ENCODE results near the gene CMBL. TPM values are rescaled to one million over a fixed set of nuclear protein-coding genes. Genes with fewer than 3 reads are reported as not detected.

CMBL gene
- total and polyA plus RNA-seq, 2 of the 13 experiments (the other 11 are each of a cell fraction or from before 2014, with no cell fraction given): 11.5 to 17.0 TPM

DNA sequence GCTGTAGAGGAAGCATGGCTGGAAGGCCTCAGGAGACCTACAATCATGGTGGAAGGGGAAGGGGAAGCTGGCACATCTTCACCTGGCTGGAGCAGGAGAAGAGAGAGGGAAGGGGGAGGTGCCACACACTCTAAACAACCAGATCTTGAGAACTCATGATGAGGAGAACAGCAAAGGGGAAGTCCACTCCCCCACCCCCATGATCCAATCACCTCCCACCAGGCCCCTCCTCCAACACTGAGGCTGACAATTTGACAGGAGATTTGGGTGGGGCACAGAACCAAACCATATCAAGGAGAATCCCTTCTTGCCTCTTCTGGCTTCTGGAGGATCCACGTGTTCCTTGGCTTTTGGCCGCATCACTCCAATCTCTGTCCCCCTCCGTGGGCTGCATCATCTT, 13.1 kb upstream of the CMBL start:
- Histone ChIP-seq H3K36me3 (replicated peaks in 1 of 2; ENCODE audit: control insufficient read depth in 1 of 2, insufficient read depth in 2 of 2, low read length in 2 of 2) (no peaks in the 10 kb centered on the region), H3K27me3 (ENCODE audit: control insufficient read depth in 1 of 2, insufficient read depth in 2 of 2, low read length in 2 of 2) (peaks cover 0 to 2% of the 10 kb centered on the region in 2 experiments; a peak in 1 of 5 replicates), H3K9ac (ENCODE audit: insufficient read depth, low read depth, low read length) (no peak overlapping the region), H2AFZ (ENCODE audit: low read length) (no peak overlapping the region), H3K9me3 (ENCODE audit: low read length) (no peaks in the 10 kb centered on the region), H3K79me2 (ENCODE audit: insufficient read depth, low read length) (no peaks in the 10 kb centered on the region), H3K4me3 (replicated peaks in 1 of 3; ENCODE audit: insufficient read depth in 1 of 3, low read depth in 2 of 3, low read length in 3 of 3) (no peak overlapping the region), H3K4me1 (ENCODE audit: insufficient read depth, low read length) (peaks cover 18% of the 10 kb centered on the region), H3K27ac (ENCODE audit: extremely low read length, insufficient read depth, low read length) (no peak overlapping the region), H4K20me1 (ENCODE audit: insufficient read depth, low read length) (no peaks in the 10 kb centered on the region), H3K4me2 (ENCODE audit: low read depth, low read length) (no peak overlapping the region)
- ChIA-PET POLR2A (no interaction called here), CTCF (ENCODE audit: low intra/inter-chr PET ratio, low total read pairs) (no interaction called here)
- TF ChIP-seq ZNF3 (CRISPR knock-in tag; IDR thresholded peaks at IDR 0.05) (no peak), IRX3 (CRISPR knock-in tag; IDR thresholded peaks at IDR 0.05; ENCODE audit: borderline replicate concordance, low read depth) (no peak), ZNF547 (CRISPR knock-in tag; IDR thresholded peaks at IDR 0.05) (no peak), NFYB (CRISPR knock-in tag; IDR thresholded peaks at IDR 0.05) (no peak), MED1 (CRISPR knock-in tag; IDR thresholded peaks at IDR 0.05) (no peak), NFATC3 (CRISPR knock-in tag; IDR thresholded peaks at IDR 0.05) (no peak), ZNF724P (CRISPR knock-in tag; IDR thresholded peaks at IDR 0.05; ENCODE audit: borderline replicate concordance) (no peak), FOXC1 (CRISPR knock-in tag; IDR thresholded peaks at IDR 0.05; ENCODE audit: borderline replicate concordance) (no peak), HNF4A (CRISPR knock-in tag; IDR thresholded peaks at IDR 0.05) (no peak), ZSCAN21 (CRISPR knock-in tag; IDR thresholded peaks at IDR 0.05; ENCODE audit: borderline replicate concordance) (no peak), ZMYM4 (CRISPR knock-in tag; IDR thresholded peaks at IDR 0.05) (no peak), ZNF350 (CRISPR knock-in tag; IDR thresholded peaks at IDR 0.05; ENCODE audit: borderline replicate concordance, low read depth) (no peak)
- TF ChIP-seq, protein P1, sequence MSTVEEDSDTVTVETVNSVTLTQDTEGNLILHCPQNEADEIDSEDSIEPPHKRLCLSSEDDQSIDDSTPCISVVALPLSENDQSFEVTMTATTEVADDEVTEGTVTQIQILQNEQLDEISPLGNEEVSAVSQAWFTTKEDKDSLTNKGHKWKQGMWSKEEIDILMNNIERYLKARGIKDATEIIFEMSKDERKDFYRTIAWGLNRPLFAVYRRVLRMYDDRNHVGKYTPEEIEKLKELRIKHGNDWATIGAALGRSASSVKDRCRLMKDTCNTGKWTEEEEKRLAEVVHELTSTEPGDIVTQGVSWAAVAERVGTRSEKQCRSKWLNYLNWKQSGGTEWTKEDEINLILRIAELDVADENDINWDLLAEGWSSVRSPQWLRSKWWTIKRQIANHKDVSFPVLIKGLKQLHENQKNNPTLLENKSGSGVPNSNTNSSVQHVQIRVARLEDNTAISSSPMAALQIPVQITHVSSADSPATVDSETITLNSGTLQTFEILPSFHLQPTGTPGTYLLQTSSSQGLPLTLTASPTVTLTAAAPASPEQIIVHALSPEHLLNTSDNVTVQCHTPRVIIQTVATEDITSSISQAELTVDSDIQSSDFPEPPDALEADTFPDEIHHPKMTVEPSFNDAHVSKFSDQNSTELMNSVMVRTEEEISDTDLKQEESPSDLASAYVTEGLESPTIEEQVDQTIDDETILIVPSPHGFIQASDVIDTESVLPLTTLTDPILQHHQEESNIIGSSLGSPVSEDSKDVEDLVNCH (CRISPR knock-in tag; IDR thresholded peaks at IDR 0.05): no peak
- TF ChIP-seq, protein P2, sequence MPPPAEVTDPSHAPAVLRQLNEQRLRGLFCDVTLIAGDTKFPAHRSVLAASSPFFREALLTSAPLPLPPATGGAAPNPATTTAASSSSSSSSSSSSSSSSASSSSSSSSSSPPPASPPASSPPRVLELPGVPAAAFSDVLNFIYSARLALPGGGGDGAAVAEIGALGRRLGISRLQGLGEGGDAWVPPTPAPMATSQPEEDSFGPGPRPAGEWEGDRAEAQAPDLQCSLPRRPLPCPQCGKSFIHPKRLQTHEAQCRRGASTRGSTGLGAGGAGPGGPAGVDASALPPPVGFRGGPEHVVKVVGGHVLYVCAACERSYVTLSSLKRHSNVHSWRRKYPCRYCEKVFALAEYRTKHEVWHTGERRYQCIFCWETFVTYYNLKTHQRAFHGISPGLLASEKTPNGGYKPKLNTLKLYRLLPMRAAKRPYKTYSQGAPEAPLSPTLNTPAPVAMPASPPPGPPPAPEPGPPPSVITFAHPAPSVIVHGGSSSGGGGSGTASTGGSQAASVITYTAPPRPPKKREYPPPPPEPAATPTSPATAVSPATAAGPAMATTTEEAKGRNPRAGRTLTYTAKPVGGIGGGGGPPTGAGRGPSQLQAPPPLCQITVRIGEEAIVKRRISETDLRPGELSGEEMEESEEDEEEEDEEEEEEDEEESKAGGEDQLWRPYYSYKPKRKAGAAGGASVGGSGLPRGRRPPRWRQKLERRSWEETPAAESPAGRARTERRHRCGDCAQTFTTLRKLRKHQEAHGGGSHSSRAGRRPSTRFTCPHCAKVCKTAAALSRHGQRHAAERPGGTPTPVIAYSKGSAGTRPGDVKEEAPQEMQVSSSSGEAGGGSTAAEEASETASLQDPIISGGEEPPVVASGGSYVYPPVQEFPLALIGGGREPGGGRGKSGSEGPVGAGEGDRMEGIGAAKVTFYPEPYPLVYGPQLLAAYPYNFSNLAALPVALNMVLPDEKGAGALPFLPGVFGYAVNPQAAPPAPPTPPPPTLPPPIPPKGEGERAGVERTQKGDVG (CRISPR knock-in tag; IDR thresholded peaks at IDR 0.05; ENCODE audit: borderline replicate concordance): no peak
- TF ChIP-seq, protein P3, sequence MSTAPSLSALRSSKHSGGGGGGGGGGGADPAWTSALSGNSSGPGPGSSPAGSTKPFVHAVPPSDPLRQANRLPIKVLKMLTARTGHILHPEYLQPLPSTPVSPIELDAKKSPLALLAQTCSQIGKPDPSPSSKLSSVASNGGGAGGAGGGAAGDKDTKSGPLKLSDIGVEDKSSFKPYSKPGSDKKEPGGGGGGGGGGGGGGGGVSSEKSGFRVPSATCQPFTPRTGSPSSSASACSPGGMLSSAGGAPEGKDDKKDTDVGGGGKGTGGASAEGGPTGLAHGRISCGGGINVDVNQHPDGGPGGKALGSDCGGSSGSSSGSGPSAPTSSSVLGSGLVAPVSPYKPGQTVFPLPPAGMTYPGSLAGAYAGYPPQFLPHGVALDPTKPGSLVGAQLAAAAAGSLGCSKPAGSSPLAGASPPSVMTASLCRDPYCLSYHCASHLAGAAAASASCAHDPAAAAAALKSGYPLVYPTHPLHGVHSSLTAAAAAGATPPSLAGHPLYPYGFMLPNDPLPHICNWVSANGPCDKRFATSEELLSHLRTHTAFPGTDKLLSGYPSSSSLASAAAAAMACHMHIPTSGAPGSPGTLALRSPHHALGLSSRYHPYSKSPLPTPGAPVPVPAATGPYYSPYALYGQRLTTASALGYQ (CRISPR knock-in tag; IDR thresholded peaks at IDR 0.05): no peak
- WGBS (ENCODE audit: low lambda C conversion rate): 71% methylated on average over 3 of the region's 3 CpGs
- in situ Hi-C loops (cut with HindIII; ENCODE audit: extremely low pct_ligation_motif_present, low pct_unique_long_range_greater_than_20kb) (no loop called here), intact Hi-C loops (cut with micrococcal nuclease; ENCODE audit: unreplicated experiment) (no loop called here)
- ATAC-seq (no peak), FAIRE-seq (no peak), DNase-seq (ENCODE audit: low spot score) (no peak)
- BruUV-seq (replicated peaks): no TSS peak

Measured in HepG2 (cell line).